A549 (cell line): Measurements from ENCODE around the gene ZNRD2.

Source experiments
- CHD4 ChIP-seq: fragments of 200-600 bp; sonication (generic); IDR thresholded peaks from 2 replicates; pipeline ENCODE4 v1.6.1; 2016; ENCODE audit warnings: antibody characterized with exemption, mild to moderate bottlenecking, borderline replicate concordance
- ESRRA ChIP-seq: fragments of 150-350 bp; IDR thresholded peaks from 2 replicates; pipeline ENCODE4 v1.6.1; 2014; ENCODE audit warnings: mild to moderate bottlenecking, low read length, borderline replicate concordance
- FOSB ChIP-seq: fragments of 250-450 bp; sonication (Bioruptor Pico); IDR thresholded peaks from 2 replicates; pipeline ENCODE4 v1.5.0; 2020; ENCODE audit warnings: mild to moderate bottlenecking, moderate library complexity
- JUN ChIP-seq, 2 experiments: fragments of >200 bp; sonication (Bioruptor Twin); formaldehyde crosslinking; IDR thresholded peaks; 2 replicates in 1 of 2; 3 replicates in 1 of 2; pipeline ENCODE4 v1.6.1; 2016 to 2017
- RFX5 ChIP-seq: fragments of 450-650 bp; IDR thresholded peaks from 2 replicates; pipeline ENCODE4 v1.7.1; 2014; ENCODE audit warnings: antibody characterized with exemption, mild to moderate bottlenecking, moderate library complexity
- USF2 ChIP-seq: fragments of 450-650 bp; IDR thresholded peaks from 2 replicates; pipeline ENCODE4 v1.6.1; 2014; ENCODE audit warnings: antibody characterized with exemption
- ZC3H11A ChIP-seq: fragments of 450-650 bp; IDR thresholded peaks from 2 replicates; pipeline ENCODE4 v1.6.1; 2014; ENCODE audit warnings: antibody characterized with exemption, mild to moderate bottlenecking
- ZNF302 ChIP-seq: fragments of 250-450 bp; sonication (Bioruptor Pico); IDR thresholded peaks from 2 replicates; pipeline ENCODE4 v1.9.0; 2021; ENCODE audit warnings: inconsistent platforms, mild to moderate bottlenecking, moderate library complexity
- TF ChIP-seq, protein P1 (sequence below): fragments of >200 bp; sonication (Bioruptor Twin); formaldehyde crosslinking; IDR thresholded peaks from 3 replicates; pipeline ENCODE4 v1.5.1; 2016
- TF ChIP-seq, protein P2 (sequence below): fragments of 250-450 bp; sonication (Bioruptor Pico); IDR thresholded peaks from 2 replicates; pipeline ENCODE4 v1.5.0; 2021; ENCODE audit warnings: mild to moderate bottlenecking, moderate library complexity, borderline replicate concordance
- TF ChIP-seq, protein P3 (sequence below): fragments of 150-350 bp; IDR thresholded peaks from 2 replicates; pipeline ENCODE4 v1.6.1; 2014; ENCODE audit warnings: low read depth, mild to moderate bottlenecking, low read length

DNA sequence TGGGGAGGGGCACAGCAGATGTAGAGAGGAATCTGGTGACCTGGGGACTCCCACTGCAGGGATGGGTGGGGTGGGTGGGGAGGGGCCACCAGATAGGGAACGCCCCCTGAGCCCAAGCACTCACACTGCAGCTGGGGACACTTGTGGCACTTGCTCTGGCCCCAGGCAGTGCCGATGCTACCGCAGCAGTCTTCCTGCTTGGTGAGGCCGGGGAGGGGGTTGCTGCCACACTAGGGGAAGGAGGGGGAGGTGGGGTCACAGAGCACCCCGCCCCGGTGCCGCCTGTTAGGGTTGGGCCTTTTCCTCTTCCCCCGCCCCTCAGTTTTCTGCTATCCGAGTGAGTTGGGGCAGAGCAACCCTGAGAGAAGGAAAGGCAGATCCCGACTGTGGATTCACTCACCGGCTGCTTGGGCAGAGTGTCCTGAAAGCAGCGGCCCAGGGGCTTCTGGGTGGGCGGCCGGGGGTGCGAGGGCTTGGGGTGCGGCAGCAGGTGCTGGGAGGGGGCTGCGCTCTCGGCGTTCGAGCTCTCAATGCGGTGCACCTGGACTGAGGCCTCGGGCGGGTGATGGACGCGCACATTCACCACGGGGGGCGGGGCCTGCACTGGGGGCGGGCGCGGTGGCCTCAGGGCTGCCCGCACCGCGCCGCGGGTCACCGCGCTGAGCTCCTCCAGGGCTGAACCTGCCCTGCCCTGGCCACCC lies 16.8 kb upstream of the ZNRD2 start:
- TF ChIP-seq FOSB (CRISPR knock-in tag) (no peak), ZC3H11A (no peak), ZNF302 (no peak), RFX5 (no peak), CHD4 (no peak), USF2 (no peak), ESRRA (no peak), JUN (IDR thresholded peaks at IDR 0.05) (no peak)
- TF ChIP-seq, protein P1, sequence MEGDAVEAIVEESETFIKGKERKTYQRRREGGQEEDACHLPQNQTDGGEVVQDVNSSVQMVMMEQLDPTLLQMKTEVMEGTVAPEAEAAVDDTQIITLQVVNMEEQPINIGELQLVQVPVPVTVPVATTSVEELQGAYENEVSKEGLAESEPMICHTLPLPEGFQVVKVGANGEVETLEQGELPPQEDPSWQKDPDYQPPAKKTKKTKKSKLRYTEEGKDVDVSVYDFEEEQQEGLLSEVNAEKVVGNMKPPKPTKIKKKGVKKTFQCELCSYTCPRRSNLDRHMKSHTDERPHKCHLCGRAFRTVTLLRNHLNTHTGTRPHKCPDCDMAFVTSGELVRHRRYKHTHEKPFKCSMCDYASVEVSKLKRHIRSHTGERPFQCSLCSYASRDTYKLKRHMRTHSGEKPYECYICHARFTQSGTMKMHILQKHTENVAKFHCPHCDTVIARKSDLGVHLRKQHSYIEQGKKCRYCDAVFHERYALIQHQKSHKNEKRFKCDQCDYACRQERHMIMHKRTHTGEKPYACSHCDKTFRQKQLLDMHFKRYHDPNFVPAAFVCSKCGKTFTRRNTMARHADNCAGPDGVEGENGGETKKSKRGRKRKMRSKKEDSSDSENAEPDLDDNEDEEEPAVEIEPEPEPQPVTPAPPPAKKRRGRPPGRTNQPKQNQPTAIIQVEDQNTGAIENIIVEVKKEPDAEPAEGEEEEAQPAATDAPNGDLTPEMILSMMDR, result no peak
- TF ChIP-seq, protein P2, sequence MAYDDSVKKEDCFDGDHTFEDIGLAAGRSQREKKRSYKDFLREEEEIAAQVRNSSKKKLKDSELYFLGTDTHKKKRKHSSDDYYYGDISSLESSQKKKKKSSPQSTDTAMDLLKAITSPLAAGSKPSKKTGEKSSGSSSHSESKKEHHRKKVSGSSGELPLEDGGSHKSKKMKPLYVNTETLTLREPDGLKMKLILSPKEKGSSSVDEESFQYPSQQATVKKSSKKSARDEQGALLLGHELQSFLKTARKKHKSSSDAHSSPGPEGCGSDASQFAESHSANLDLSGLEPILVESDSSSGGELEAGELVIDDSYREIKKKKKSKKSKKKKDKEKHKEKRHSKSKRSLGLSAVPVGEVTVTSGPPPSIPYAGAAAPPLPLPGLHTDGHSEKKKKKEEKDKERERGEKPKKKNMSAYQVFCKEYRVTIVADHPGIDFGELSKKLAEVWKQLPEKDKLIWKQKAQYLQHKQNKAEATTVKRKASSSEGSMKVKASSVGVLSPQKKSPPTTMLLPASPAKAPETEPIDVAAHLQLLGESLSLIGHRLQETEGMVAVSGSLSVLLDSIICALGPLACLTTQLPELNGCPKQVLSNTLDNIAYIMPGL (CRISPR knock-in tag), result no peak
- TF ChIP-seq, protein P3, sequence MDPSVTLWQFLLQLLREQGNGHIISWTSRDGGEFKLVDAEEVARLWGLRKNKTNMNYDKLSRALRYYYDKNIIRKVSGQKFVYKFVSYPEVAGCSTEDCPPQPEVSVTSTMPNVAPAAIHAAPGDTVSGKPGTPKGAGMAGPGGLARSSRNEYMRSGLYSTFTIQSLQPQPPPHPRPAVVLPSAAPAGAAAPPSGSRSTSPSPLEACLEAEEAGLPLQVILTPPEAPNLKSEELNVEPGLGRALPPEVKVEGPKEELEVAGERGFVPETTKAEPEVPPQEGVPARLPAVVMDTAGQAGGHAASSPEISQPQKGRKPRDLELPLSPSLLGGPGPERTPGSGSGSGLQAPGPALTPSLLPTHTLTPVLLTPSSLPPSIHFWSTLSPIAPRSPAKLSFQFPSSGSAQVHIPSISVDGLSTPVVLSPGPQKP, result no peak
